GM19099 (cell line): Measurements from ENCODE around the gene ARID3A.

Source experiments
- POLR2A ChIP-seq: IDR thresholded peaks from 3 replicates; pipeline ENCODE4 v1.6.1; 2011; ENCODE audit warnings: low read depth; ENCODE audit not compliant: insufficient read length; ENCODE audit errors: extremely low read depth

Gene ARID3A

DNA sequence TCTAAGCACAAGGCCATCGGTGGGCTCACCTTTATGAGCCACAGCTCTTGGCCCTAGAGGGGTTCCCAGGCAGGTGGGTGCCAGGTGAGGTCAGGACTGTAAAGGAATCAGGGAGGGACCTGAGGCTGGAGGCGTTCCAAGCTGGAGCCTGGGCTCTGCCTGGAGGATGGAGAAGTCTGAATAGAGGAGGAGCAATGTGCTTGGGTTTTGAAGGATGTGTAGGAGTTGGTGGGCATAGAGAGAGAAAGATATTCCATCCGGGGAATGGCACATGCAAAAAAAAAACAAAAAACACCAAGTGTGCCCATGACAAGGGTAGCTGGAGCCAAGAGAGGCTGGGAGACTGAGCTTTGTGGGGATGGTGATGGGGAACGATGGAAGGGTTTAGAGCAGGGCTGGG, 76.8 kb downstream of the ARID3A start:
- no peak for TF ChIP-seq POLR2A

DNA sequence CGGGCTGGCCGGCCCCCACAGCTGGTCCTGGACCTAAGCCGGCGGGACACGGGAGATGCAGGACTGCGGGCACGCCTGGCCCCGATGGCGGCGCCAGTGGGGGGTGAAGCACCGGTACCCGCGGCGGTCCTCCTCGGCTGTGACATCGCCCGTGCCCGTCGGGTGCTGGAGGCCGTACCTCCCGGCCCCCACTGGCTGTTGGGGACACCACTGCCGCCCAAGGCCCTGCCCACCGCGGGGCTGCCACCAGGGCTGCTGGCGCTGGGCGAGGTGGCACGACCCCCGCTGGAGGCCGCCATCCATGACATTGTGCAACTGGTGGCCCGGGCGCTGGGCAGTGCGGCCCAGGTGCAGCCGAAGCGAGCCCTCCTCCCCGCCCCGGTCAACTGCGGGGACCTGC, 77.4 kb downstream of the ARID3A start:
- TF ChIP-seq POLR2A, result no peak

- TF ChIP-seq POLR2A, result no peak
These were observed 78.5 kb downstream of the ARID3A start for GRCh38 chr19:1004204-1004802.

- no peak for TF ChIP-seq POLR2A
These were observed 79.2 kb downstream of the ARID3A start for GRCh38 chr19:1004803-1005664.

DNA sequence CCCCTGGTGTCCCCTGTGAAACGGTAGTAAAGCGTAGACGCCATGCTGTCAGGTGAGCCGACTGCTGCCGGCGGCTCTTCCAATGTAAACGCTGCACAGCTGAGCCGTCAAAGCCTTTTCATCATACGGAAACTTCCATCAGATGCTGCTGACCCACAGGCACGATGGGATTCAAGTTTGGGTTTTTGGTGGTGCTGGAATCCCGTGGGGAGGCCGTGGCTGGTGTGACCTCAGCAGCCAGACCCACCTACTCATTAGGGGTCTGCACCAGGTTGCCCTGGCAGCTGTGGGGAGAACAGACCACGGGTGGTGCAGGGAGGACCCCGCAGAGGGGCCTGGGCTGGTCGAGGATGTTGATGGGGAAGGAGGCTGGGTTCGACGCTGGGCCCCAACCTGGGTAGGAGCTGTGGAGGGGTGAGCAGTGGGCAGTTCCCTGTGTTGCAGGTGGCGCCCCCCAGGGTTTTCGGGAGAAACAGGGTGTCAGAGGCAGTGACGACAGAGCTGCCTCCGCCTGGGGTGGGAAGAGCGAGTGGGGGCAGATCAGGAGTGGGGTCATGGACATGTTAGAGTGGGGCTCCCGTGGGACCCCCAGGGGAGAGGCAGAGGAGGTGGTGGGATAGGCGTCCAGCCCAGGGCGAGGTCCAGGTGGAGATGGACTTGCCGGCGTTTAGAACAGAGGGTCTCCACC, 81.0 kb downstream of the ARID3A start:
- no peak for TF ChIP-seq POLR2A

DNA sequence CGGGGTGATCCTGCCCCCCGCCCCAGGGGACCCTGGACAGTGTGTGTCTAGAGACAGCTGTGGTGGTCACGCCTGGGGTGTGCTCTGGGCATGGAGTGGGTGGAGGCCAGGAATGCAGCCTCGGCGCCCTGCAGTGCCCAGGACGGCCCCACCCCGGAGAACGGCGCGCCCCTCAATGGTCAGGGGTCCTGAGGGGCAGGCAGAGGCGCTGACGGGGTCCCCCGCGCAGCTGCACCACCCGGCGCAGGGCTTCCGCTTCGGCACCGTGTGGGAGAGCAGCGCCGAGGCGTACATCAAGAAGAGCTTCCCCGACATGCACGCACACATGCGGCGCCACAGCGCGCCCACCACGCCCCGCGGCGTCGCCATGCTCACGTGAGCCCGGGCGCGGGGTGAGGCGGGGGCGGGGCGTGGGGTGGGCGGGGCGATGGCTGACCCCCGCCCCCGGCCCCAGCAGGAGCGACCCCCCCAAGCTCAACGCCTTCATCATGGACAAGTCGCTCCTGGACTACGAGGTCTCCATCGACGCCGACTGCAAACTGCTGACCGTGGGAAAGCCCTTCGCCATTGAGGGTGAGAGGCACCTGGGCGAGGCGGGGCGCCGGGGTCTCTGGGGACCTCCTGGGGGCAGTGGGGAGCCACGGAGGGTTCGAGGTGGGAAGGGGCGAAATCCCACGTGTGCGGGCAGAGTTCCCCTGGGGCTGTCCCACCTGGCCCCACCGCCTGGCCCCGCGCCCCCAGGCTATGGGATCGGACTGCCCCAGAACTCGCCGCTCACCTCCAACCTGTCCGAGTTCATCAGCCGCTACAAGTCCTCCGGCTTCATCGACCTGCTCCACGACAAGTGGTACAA, 81.8 kb downstream of the ARID3A start:
- TF ChIP-seq POLR2A, result no peak

- TF ChIP-seq POLR2A, result no peak
These were observed 82.6 kb downstream of the ARID3A start for GRCh38 chr19:1008268-1009040.

- TF ChIP-seq POLR2A, result no peak
These were observed 83.5 kb downstream of the ARID3A start for GRCh38 chr19:1009041-1009980.

DNA sequence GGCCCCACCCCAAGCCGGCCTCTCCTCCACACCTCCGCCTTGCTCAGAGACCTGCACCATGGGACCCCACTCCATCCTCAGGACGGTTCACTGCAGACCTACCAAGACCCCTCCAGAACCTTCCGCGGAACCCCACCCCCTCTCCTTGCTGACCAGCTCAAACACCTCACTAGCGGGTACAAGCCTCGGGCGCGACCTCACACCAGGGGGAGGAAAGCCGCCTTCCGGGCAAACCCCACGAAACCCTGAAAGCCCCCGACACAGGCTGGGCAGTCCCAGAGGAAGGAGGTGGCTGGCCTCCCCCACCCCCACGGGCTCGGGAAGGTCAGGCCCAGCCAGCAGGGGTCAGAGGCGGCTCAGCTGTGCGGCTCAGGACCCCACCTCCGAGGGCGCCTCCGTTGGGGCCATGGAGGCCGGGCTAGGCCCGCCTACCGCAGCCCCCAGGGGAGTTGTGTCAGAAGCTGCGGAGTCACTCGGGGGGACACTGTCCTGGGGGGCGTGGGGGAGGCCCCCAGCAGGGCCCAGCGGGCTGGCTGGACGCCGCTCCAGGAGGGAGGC, 84.2 kb downstream of the ARID3A start:
- no peak for TF ChIP-seq POLR2A

DNA sequence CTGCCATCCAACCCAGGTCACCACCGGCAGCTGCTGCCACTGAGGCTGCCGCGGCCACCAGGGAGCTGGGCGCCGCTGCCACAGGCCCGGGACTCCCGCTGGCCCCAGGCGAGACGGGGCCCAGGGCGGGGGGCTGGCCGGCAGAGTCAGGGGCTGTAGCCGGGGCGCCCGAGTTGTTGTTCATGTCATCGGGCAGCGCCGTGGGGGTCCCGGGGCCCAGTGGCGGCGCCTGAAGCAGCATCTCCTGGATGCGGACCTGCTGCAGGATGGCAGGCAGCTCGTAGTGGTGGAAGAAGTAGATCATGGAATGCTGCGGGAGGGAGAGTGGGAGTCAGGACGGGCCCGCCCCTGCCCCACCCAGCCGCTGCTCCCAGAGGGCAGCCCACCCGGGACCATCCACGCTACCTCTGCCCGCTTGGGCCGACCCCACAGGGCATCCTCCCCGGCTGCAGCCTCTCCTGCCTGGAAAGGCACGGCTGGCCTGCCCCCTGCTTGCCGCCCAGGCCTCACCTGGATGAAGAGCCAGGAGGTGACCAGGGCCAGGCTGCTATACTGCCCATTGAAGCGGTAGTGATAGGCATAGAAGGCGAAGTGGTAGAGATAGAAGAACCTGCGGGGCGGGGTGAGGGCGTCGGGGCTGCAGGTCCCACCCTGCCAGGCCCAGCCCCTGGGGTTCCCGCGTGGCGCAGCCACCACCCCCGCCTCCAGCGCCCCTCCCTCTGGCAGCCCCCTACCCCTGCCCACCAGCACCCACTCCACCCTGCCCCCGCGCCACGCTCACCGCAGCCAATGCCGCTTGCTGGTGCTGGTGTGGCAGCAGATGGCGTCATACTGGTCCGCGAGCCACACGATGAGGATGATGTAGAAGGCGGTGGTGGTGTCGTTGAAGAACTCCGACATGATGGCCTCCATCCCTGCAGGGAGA, 85.0 kb downstream of the ARID3A start:
- no peak for TF ChIP-seq POLR2A

- TF ChIP-seq POLR2A, result no peak
These were observed 86.0 kb downstream of the ARID3A start for GRCh38 chr19:1011831-1012333.

- no peak for TF ChIP-seq POLR2A
These were observed 86.5 kb downstream of the ARID3A start for GRCh38 chr19:1012334-1012733.
